GM19438 (cell line): ENCODE results near the gene S100PBP.

ENCODE experiments used
- ATAC-seq: cut with Tn5 transposase; IDR thresholded peaks from one replicate; pipeline ENCODE4 v1.9.1; 2021; ENCODE audit warnings: low read depth; ENCODE audit not compliant: unreplicated experiment

The S100PBP gene

GRCh38 chr1:32868085-32868484 lies 50.6 kb downstream of the S100PBP start:
- ATAC-seq = no peak

DNA sequence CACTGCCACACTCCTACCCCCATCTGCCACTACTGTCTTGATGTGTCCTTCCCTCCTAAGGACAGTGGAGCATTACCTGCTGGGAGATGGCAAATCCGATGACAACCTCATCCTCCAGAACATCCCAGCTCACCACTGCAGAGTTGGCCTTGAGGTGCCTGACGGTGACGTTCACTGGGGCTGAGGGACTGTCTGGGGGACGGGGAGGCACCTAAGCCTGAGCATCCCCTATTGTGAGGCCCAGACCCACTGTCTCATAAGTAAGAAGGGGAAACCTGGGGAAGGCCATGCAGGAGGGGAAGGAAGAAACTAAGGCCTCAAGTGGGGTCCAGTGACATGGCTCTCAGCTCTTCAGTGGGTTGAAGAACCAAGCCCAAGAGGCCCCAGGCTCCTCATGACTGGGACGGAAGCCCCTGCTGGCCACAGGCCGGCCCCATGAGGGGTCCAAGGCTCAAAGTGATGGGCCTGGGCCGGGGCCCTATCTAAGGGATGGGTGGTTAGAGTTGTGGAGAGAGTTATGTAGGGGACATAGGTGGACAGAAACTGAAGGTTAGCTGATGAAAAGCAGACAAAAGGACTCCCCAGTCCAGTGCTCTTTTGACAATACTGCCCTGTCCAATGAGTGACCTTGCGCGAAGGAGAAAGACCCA lies 51.5 kb downstream of the S100PBP start:
- ATAC-seq = no peak

- no peak for ATAC-seq
These were observed 52.6 kb downstream of the S100PBP start for GRCh38 chr1:32869923-32870614.

DNA sequence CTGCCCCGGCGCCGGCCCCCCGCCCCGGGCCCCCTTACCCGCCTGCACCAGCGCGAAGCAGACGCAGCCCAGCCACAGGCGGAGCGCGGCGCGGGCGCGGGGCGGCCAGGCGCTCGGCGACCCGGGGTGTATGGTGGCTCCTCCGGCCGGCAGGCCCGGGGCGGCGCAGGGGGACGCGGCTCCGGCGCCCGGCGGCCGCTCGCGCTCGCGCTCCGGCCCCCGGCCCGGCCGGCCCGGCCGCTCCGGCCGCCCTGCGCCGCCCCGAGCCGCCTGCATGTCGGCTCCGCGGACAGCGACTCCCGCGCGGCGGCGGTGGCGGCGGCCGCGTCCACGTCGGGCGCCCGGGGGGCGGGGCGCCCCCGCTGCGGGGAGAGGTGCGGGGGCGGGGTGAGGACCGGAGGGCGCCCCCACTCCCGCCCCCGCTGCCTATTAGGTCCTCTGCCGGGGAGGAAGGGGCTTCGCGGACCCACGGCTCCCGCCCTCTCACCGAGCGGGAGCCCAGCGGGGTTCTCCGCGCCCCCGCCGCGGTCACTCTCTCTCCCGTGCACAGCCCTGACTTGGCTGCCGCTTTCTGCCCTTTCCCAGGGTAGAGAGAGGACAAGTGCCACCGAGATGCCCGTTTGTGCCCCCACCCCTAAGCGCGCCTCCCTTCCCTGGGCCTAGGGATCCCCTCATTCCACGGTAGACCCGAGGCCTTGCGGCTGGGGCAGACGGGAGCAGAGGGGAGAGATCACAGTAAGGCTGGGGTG lies 53.3 kb downstream of the S100PBP start, which contains the start of gene FNDC5:
FNDC5 (minus strand) TSS at position 298 of the 749 bp plus-strand sequence.
- ATAC-seq = no peak

DNA sequence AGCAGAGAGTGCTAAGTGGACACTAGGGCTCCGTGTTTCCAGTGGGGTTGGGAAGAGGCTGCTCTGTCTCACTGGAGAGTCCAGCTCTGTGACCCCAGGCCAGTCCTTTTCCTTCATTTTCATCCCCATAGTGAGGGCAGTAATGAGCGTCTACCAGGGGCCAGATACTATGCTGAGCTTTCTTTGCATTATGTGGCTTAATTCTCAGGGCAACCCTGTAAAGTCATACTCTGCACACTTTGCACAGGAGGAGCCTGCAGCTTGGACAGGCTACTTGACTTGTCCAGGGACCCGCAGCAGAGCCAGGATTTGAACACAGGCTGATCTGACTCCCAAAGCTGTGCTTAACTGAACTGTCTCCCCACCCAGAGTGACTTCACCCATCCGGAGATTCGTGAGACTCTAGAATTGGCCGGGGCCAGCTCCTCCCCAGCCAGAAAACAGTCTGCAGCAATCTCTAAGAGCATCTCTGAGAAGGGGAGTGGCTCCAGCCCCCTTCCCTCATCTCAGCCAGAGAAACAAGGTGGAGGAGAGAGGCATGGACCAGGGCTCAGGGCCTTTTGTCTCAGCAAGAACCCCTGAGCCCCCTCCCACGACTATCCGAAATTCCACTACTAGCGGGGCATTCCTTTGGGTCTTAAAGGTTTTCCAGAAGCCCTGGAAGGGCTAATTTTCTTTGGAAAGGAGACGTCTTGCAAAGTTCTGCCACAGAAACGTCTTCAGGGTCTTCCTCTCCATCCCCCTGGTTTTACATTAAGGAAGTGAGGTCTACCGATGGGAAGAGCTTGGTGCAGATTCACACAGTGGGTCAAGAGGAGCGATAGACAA lies 54.1 kb downstream of the S100PBP start:
- ATAC-seq = no peak

GRCh38 chr1:32872192-32872460 lies 54.7 kb downstream of the S100PBP start:
- no peak for ATAC-seq

- no peak for ATAC-seq
These were observed 56.0 kb downstream of the S100PBP start for GRCh38 chr1:32873484-32873883.

- no peak for ATAC-seq
These were observed 57.7 kb downstream of the S100PBP start for GRCh38 chr1:32874860-32875752.

DNA sequence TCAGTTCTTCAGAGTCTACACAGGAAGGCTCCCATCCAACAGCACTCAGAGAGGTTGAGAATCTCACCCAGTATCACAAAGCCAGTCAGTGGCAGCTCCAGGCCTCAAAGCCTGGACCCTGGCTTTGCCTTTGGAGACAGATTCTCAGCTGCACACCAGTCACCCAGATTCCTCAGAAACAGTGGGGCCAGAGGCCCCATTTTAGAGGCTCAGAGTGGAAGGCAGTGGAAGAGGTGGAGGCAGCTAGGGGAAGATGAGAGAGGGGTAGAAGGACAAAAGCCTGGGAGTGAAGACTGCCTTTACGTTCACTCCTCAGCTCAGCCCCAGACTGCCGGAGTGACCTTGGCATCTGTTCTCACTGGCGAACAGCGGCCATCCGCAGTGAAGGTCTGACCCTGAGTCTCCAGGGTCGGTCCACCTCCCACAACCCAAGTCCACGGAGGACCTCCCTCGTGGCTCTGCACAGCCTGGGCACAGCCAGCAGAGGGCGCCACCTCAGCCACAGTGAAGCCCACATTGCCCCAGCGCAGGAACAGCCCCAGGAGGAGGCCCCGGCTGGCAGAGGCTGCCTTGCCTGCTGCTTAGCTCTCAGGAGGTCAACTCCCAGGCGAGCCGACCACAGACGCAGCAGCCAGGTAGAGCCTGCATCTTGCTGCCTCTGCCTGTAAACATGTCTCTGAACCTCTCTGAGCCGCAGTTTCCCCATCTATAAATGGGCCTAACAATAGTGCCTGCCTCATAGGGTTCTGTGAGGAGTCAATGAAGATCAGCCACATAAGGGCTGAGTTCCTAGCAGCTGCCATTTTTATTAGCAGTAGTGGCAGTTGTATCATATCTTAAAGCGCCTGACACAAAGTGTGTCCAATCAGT lies 59.1 kb downstream of the S100PBP start:
- ATAC-seq = no peak

- no peak for ATAC-seq
These were observed 60.0 kb downstream of the S100PBP start for GRCh38 chr1:32877211-32878110.

GRCh38 chr1:32878183-32878582 lies 60.7 kb downstream of the S100PBP start:
- no peak for ATAC-seq

- ATAC-seq = no peak
These were observed 61.2 kb downstream of the S100PBP start for GRCh38 chr1:32878637-32879041.

GRCh38 chr1:32881291-32881690 lies 63.8 kb downstream of the S100PBP start:
- ATAC-seq = no peak

GRCh38 chr1:32881871-32882850 lies 64.7 kb downstream of the S100PBP start:
- no peak for ATAC-seq

GRCh38 chr1:32883338-32884031 lies 66.0 kb downstream of the S100PBP start:
- no peak for ATAC-seq

DNA sequence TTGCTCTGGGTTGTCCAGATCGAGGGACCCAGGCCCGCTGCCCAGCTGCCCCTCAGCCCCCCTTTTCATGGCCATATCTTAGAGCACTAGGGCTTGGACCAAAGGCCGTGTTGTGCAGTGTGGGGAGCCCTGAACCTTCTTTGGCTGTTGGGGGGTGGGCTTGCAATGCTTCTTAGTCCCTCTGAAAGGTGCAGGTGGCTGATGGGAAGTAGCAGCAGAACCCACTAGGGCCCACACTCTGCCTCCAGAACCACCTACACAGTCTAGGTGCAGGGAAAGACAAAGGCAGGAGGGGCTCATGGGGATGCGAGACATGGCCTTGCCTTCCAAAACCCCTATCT lies 66.5 kb downstream of the S100PBP start:
- ATAC-seq = no peak
